Esophagus muscularis mucosa (tissue), 4 donors: Measurements from ENCODE around the gene LGR4.

Source experiments
- EP300 ChIP-seq: sonication (generic); formaldehyde crosslinking; IDR thresholded peaks from one replicate; pipeline ENCODE4 v1.6.1; 2017; ENCODE audit warnings: antibody characterized with exemption
- POLR2A ChIP-seq: fragments of 450-650 bp; IDR thresholded peaks from one replicate; pipeline ENCODE4 v1.6.1; 2017; ENCODE audit warnings: antibody characterized with exemption, moderate library complexity, mild to moderate bottlenecking, low read depth
- POLR2AphosphoS5 ChIP-seq, 2 donors: sonication (generic); formaldehyde crosslinking; IDR thresholded peaks; one replicate each; pipeline ENCODE4 v1.6.1; 2017; ENCODE audit warnings: antibody characterized with exemption in 2 of 2
- TF ChIP-seq, protein P1 (sequence below), 3 experiments: fragments of 200-600 bp in 2 of 3; fragments of 450-650 bp in 1 of 3; sonication (generic) in 2 of 3; IDR thresholded peaks; one replicate each; pipeline ENCODE4 v1.5.1; 2017 to 2019; ENCODE audit warnings: antibody characterized with exemption in 3 of 3, mild to moderate bottlenecking in 2 of 3, moderate library complexity in 1 of 3

DNA sequence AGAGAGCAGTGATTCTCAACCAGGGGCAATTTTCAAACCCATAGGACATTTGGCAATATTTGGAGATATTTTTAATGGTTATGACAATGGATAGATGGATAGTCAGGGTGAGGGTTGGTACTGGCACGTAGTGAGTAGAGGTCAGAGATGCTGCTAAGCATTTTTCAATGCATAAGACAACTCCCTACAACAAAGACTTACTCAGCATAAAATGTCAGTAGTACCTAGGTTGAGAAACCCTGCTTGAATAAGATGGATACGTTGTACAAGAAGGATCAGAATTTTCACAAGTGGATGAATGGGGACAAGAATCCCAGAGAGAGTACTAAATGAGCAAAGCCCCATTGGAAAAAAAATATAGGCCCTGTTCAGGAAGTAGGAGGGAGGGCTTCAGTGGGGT, 45.9 kb upstream of the LGR4 start:
- TF ChIP-seq, protein P1, sequence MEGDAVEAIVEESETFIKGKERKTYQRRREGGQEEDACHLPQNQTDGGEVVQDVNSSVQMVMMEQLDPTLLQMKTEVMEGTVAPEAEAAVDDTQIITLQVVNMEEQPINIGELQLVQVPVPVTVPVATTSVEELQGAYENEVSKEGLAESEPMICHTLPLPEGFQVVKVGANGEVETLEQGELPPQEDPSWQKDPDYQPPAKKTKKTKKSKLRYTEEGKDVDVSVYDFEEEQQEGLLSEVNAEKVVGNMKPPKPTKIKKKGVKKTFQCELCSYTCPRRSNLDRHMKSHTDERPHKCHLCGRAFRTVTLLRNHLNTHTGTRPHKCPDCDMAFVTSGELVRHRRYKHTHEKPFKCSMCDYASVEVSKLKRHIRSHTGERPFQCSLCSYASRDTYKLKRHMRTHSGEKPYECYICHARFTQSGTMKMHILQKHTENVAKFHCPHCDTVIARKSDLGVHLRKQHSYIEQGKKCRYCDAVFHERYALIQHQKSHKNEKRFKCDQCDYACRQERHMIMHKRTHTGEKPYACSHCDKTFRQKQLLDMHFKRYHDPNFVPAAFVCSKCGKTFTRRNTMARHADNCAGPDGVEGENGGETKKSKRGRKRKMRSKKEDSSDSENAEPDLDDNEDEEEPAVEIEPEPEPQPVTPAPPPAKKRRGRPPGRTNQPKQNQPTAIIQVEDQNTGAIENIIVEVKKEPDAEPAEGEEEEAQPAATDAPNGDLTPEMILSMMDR (IDR thresholded peaks at IDR 0.05): no peak
- TF ChIP-seq EP300 (no peak), POLR2A (no peak), POLR2AphosphoS5 (IDR thresholded peaks at IDR 0.05) (no peak)
